Memory B cell (primary cell): ENCODE data around the gene SUN1.

ENCODE experiments used
- ATAC-seq: fragments of 150-1000 bp; cut with Tn5 transposase; 2 replicates; pipeline ENCODE4 v1.10.0; 2021; ENCODE audit warnings: low read depth, mild to moderate bottlenecking, moderate library complexity
- DNase-seq, 2 donors: peaks; one replicate each; pipeline ENCODE4 v3.0.0; 2022; ENCODE audit warnings: low spot score in 2 of 2
- H3K27ac Mint-ChIP-seq: one replicate; pipeline ENCODE4 v1.8.0; 2022; ENCODE audit warnings: mild to moderate bottlenecking, moderate library complexity, mixed read lengths
- H3K27me3 Mint-ChIP-seq: one replicate; pipeline ENCODE4 v1.8.0; 2022; ENCODE audit warnings: mixed read lengths
- H3K36me3 Mint-ChIP-seq: one replicate; pipeline ENCODE4 v1.8.0; 2022; ENCODE audit warnings: mild to moderate bottlenecking, mixed read lengths
- H3K4me1 Mint-ChIP-seq: one replicate; pipeline ENCODE4 v1.8.0; 2022; ENCODE audit warnings: mixed read lengths
- H3K4me3 Mint-ChIP-seq: one replicate; pipeline ENCODE4 v1.8.0; 2022; ENCODE audit warnings: mild to moderate bottlenecking, moderate library complexity, mixed read lengths
- H3K9me3 Mint-ChIP-seq: one replicate; pipeline ENCODE4 v1.8.0; 2022; ENCODE audit warnings: mixed read lengths

SUN1 gene

GRCh38 chr7:914521-915194 lies 82.4 kb downstream of the SUN1 start:
- Mint-ChIP-seq H3K27me3 (peaks cover 2% of the 10 kb centered on the region), H3K9me3 (no peaks in the 10 kb centered on the region), H3K36me3 (peaks cover 3% of the 10 kb centered on the region), H3K4me1 (peaks cover 15% of the 10 kb centered on the region), H3K27ac (no peak overlapping the region), H3K4me3 (no peak overlapping the region)
- DNase-seq (no peak), ATAC-seq (no peak)

GRCh38 chr7:915291-916218 lies 83.3 kb downstream of the SUN1 start:
- Mint-ChIP-seq H3K4me3 (no peak overlapping the region), H3K27me3 (peaks cover 2% of the 10 kb centered on the region), H3K27ac (no peak overlapping the region), H3K4me1 (peaks cover 7% of the 10 kb centered on the region), H3K36me3 (peaks cover 3% of the 10 kb centered on the region), H3K9me3 (no peaks in the 10 kb centered on the region)
- DNase-seq (no peak), ATAC-seq (no peak)

GRCh38 chr7:916291-916941 lies 84.1 kb downstream of the SUN1 start:
- H3K27ac Mint-ChIP-seq = no peak overlapping the region
- peaks cover 2% of the 10 kb centered on the region for H3K27me3 Mint-ChIP-seq
- H3K9me3 Mint-ChIP-seq = no peaks in the 10 kb centered on the region
- peaks cover 3% of the 10 kb centered on the region for H3K36me3 Mint-ChIP-seq
- H3K4me3 Mint-ChIP-seq = no peak overlapping the region
- ATAC-seq (no peak), DNase-seq (no peak)
- H3K4me1 Mint-ChIP-seq = peaks cover 14% of the 10 kb centered on the region

- H3K27ac Mint-ChIP-seq = no peak overlapping the region
- H3K4me3 Mint-ChIP-seq = no peak overlapping the region
- H3K9me3 Mint-ChIP-seq = no peaks in the 10 kb centered on the region
- no peak for DNase-seq
- H3K36me3 Mint-ChIP-seq = peaks cover 3% of the 10 kb centered on the region
- no peak for ATAC-seq
- H3K4me1 Mint-ChIP-seq = peaks cover 18% of the 10 kb centered on the region
- H3K27me3 Mint-ChIP-seq = peaks cover 2% of the 10 kb centered on the region
These were observed 85.2 kb downstream of the SUN1 start for GRCh38 chr7:917255-918117.

- peaks cover 21% of the 10 kb centered on the region for H3K4me1 Mint-ChIP-seq
- DNase-seq = no peak
- no peak overlapping the region for H3K4me3 Mint-ChIP-seq
These were observed 85.8 kb downstream of the SUN1 start for GRCh38 chr7:918118-918425.

GRCh38 chr7:918441-919113 lies 86.3 kb downstream of the SUN1 start:
- ATAC-seq (no peak), DNase-seq (no peak)
- Mint-ChIP-seq H3K4me3 (no peak overlapping the region), H3K27ac (no peak overlapping the region), H3K9me3 (no peaks in the 10 kb centered on the region), H3K36me3 (peaks cover 3% of the 10 kb centered on the region), H3K4me1 (peaks cover 21% of the 10 kb centered on the region), H3K27me3 (peaks cover 2% of the 10 kb centered on the region)

More at GRCh38 chr7:918118-918425, 85.8 kb downstream of the SUN1 start:
- no peak for ATAC-seq
- Mint-ChIP-seq H3K9me3 (no peaks in the 10 kb centered on the region), H3K27ac (no peak overlapping the region), H3K36me3 (peaks cover 3% of the 10 kb centered on the region), H3K27me3 (peaks cover 2% of the 10 kb centered on the region)

GRCh38 chr7:919114-919442 lies 86.8 kb downstream of the SUN1 start:
- H3K4me1 Mint-ChIP-seq = peaks cover 21% of the 10 kb centered on the region
- no peaks in the 10 kb centered on the region for H3K9me3 Mint-ChIP-seq
- H3K4me3 Mint-ChIP-seq = no peak overlapping the region
- H3K36me3 Mint-ChIP-seq = peaks cover 3% of the 10 kb centered on the region
- H3K27me3 Mint-ChIP-seq = peaks cover 2% of the 10 kb centered on the region
- DNase-seq (no peak), ATAC-seq (no peak)
- peak overlapping the region; percentile 62 for H3K27ac Mint-ChIP-seq

GRCh38 chr7:919924-920341 lies 87.7 kb downstream of the SUN1 start:
- H3K9me3 Mint-ChIP-seq = no peaks in the 10 kb centered on the region
- no peak overlapping the region for H3K27ac Mint-ChIP-seq
- H3K4me3 Mint-ChIP-seq = no peak overlapping the region
- peaks cover 5% of the 10 kb centered on the region for H3K27me3 Mint-ChIP-seq
- peaks cover 3% of the 10 kb centered on the region for H3K36me3 Mint-ChIP-seq
- no peak for ATAC-seq
- H3K4me1 Mint-ChIP-seq = peaks cover 25% of the 10 kb centered on the region
- no peak for DNase-seq

GRCh38 chr7:920351-921070 lies 88.2 kb downstream of the SUN1 start:
- peaks cover 3% of the 10 kb centered on the region for H3K36me3 Mint-ChIP-seq
- H3K4me3 Mint-ChIP-seq = no peak overlapping the region
- no peak for DNase-seq
- ATAC-seq = no peak
- H3K27ac Mint-ChIP-seq = peak overlapping the region; percentile 31
- H3K4me1 Mint-ChIP-seq = peaks cover 25% of the 10 kb centered on the region
- H3K27me3 Mint-ChIP-seq = peaks cover 5% of the 10 kb centered on the region
- H3K9me3 Mint-ChIP-seq = no peaks in the 10 kb centered on the region

GRCh38 chr7:921071-921461 lies 88.8 kb downstream of the SUN1 start:
- no peak for ATAC-seq
- H3K4me3 Mint-ChIP-seq = peak overlapping the region; percentile 75
- peak overlapping the region; percentile 31 for H3K27ac Mint-ChIP-seq
- peaks cover 3% of the 10 kb centered on the region for H3K36me3 Mint-ChIP-seq
- peaks cover 25% of the 10 kb centered on the region for H3K4me1 Mint-ChIP-seq
- DNase-seq = no peak
- no peaks in the 10 kb centered on the region for H3K9me3 Mint-ChIP-seq
- peaks cover 5% of the 10 kb centered on the region for H3K27me3 Mint-ChIP-seq

GRCh38 chr7:921581-922333 lies 89.5 kb downstream of the SUN1 start:
- Mint-ChIP-seq H3K36me3 (peaks cover 3% of the 10 kb centered on the region), H3K27ac (peak overlapping the region; percentile 31), H3K4me1 (peaks cover 21% of the 10 kb centered on the region), H3K27me3 (peaks cover 5% of the 10 kb centered on the region), H3K4me3 (peak overlapping the region; percentile 75), H3K9me3 (no peaks in the 10 kb centered on the region)
- no peak for DNase-seq
- ATAC-seq = no peak

- peaks cover 21% of the 10 kb centered on the region for H3K4me1 Mint-ChIP-seq
- ATAC-seq = peak; percentile 3
- H3K27me3 Mint-ChIP-seq = peaks cover 5% of the 10 kb centered on the region
- H3K4me3 Mint-ChIP-seq = peak overlapping the region; percentile 85
- H3K27ac Mint-ChIP-seq = peak overlapping the region; percentile 77
- no peak for DNase-seq
- peaks cover 3% of the 10 kb centered on the region for H3K36me3 Mint-ChIP-seq
- no peaks in the 10 kb centered on the region for H3K9me3 Mint-ChIP-seq
These were observed 90.2 kb downstream of the SUN1 start for GRCh38 chr7:922334-923107.
